GM12872 (cell line): ENCODE data around the gene UBE2I.

Source experiments
- TF ChIP-seq, protein P1 (sequence below): IDR thresholded peaks from 3 replicates; pipeline ENCODE4 v1.5.1; 2011; ENCODE audit warnings: low read depth, mild to moderate bottlenecking, low read length, moderate library complexity; ENCODE audit not compliant: insufficient read depth

Gene UBE2I

GRCh38 chr16:1366712-1367299 lies 57.4 kb downstream of the UBE2I start:
- TF ChIP-seq, protein P1, sequence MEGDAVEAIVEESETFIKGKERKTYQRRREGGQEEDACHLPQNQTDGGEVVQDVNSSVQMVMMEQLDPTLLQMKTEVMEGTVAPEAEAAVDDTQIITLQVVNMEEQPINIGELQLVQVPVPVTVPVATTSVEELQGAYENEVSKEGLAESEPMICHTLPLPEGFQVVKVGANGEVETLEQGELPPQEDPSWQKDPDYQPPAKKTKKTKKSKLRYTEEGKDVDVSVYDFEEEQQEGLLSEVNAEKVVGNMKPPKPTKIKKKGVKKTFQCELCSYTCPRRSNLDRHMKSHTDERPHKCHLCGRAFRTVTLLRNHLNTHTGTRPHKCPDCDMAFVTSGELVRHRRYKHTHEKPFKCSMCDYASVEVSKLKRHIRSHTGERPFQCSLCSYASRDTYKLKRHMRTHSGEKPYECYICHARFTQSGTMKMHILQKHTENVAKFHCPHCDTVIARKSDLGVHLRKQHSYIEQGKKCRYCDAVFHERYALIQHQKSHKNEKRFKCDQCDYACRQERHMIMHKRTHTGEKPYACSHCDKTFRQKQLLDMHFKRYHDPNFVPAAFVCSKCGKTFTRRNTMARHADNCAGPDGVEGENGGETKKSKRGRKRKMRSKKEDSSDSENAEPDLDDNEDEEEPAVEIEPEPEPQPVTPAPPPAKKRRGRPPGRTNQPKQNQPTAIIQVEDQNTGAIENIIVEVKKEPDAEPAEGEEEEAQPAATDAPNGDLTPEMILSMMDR, result no peak

DNA sequence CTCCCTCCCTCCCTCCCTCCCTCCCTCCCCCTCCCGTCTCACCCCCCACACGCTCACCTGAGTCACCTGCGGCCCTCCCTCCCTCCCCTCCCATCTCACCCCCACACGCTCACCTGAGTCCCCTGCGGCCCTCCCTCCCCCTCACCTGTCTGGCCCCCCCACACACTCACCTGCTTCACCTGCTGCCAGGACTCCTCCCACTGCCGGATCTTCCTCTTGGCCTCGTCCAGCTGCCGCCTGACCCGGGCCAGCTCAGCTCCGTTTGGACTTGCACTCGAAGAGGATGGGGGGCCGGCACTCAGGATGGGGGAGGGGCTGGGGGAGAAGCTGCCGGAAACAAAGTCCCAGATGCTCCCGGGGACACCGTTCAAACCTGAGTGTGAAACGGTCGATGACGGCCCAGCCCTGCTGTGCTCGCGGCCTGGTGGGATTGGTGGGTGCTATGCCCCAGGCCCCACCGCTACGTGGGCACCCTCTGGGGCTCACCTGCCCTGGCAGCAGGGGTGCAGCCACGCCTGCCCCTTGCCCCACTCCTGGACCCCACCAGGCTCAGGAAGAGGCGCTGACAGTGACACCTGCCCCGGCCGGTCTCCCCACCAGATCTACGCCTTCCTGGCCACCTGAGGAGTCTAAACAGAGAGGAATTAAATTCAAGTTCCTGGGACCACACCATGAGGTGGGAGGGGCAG lies 58.2 kb downstream of the UBE2I start:
- TF ChIP-seq, protein P1, result no peak

- TF ChIP-seq, protein P1, result no peak
Measured at GRCh38 chr16:1371054-1371978, 61.9 kb downstream of the UBE2I start.

DNA sequence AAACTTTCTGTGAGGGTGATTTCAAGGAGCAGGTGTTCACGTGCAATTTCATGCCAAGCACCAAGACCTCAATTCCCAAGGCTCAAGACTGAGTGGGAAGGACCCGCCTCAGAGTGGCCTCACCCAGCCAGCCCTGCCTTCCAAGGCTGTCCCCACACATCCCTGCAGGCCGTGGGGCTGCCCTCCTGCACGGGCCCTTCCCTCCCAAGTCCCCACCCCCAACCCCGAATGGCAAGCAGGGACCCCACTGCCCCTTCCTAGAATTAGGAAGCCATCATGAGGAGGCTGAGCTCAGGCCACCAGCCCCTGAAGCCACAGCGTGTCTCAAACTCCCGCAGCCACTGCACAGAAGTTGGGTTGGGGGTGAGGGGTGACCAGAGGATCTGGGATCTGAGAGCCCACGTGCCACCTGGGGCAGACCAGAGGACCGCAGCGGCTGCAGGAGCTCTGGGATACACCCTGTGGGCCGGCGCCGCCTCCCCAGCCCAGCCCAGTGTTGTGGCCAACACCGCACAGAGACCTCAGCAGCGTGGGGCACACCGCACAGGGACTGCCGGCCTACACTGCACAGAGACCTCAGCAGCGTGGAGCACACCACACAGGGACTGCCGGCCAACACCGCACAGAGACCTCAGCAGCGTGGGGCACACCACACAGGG lies 63.0 kb downstream of the UBE2I start:
- TF ChIP-seq, protein P1, result no peak

- TF ChIP-seq, protein P1, result no peak
Measured at GRCh38 chr16:1374418-1375297, 65.2 kb downstream of the UBE2I start.

DNA sequence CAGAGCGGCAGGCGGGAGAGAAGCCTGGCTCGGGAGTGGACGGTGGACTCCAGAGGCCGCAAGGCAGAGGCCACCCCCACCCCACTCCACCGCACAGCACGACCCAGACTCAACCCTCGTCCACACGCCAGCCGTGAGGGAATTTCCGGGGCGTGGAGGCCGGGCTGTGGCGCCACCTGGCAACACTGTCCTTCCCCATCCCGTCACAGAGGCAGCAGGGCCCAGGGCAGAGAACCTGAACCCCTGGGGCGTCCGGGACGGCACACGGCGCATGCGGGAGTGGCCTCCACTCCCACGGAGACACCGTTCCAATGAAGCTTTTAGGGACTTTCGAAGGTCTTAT lies 65.8 kb downstream of the UBE2I start:
- TF ChIP-seq, protein P1, result no peak
